SHP77 (cell line): ENCODE results near the gene CBFA2T3.
"Not testable (repeated sequence)": the region's sequence is repeated elsewhere in the genome, so short reads cannot be mapped to it uniquely, and the experiment has no call there.

ENCODE experiments used
- DNase-seq, 2 experiments: peaks; one replicate each; lab custom pipeline; 2025; lab: John Stamatoyannopoulos, UW

CBFA2T3 gene

GRCh38 chr16:89012622-89012995 is 35.6 kb upstream of the CBFA2T3 start:
- DNase-seq = no peak

GRCh38 chr16:89011909-89012621 is 35.1 kb upstream of the CBFA2T3 start:
- no peak for DNase-seq

- no peak for DNase-seq
These were observed 33.4 kb upstream of the CBFA2T3 start for GRCh38 chr16:89010210-89010925.

- DNase-seq = no peak
These were observed 32.6 kb upstream of the CBFA2T3 start for GRCh38 chr16:89009343-89010209.

GRCh38 chr16:89008796-89009195 is 31.8 kb upstream of the CBFA2T3 start:
- DNase-seq = not testable (repeated sequence)

- DNase-seq = no peak
These were observed 30.6 kb upstream of the CBFA2T3 start for GRCh38 chr16:89007371-89008249.

GRCh38 chr16:89006036-89006752 is 29.2 kb upstream of the CBFA2T3 start:
- no peak for DNase-seq

- DNase-seq = no peak
These were observed 28.4 kb upstream of the CBFA2T3 start for GRCh38 chr16:89005201-89006035.

- DNase-seq = no peak
These were observed 27.3 kb upstream of the CBFA2T3 start for GRCh38 chr16:89004209-89004831.

- DNase-seq = no peak
These were observed 26.8 kb upstream of the CBFA2T3 start for GRCh38 chr16:89003831-89004208.

- DNase-seq = no peak
These were observed 26.1 kb upstream of the CBFA2T3 start for GRCh38 chr16:89002851-89003830.

GRCh38 chr16:89002081-89002480 is 25.1 kb upstream of the CBFA2T3 start:
- not testable (repeated sequence) for DNase-seq

- DNase-seq = no peak
These were observed 24.4 kb upstream of the CBFA2T3 start for GRCh38 chr16:89001117-89002027.

GRCh38 chr16:89000207-89000959 is 23.4 kb upstream of the CBFA2T3 start:
- DNase-seq = no peak

- DNase-seq = no peak
These were observed 22.6 kb upstream of the CBFA2T3 start for GRCh38 chr16:88999457-89000206.
